HL-60 (cell line): ENCODE results near the gene FAM120A. TPM values are rescaled to one million over a fixed set of nuclear protein-coding genes. Genes with fewer than 3 reads are reported as not detected.

Source experiments
- DNase-seq, 2 experiments: peaks; one replicate each; pipeline ENCODE4 v3.0.0-alpha.2; 2010 to 2020; ENCODE audit warnings: low read depth in 1 of 2, low spot score in 1 of 2
- H3K27ac ChIP-seq: fragments of 250-450 bp; sonication (Bioruptor Pico); replicated peaks from 2 replicates; pipeline ENCODE4 v1.5.1; 2020; ENCODE audit warnings: mild to moderate bottlenecking, moderate library complexity
- H3K27me3 ChIP-seq: fragments of 250-450 bp; sonication (Bioruptor Pico); 2 replicates; pipeline ENCODE4 v1.5.1; 2021; ENCODE audit warnings: mild to moderate bottlenecking, moderate library complexity; ENCODE audit not compliant: insufficient read depth, poor library complexity, severe bottlenecking
- H3K4me3 ChIP-seq: replicated peaks from 2 replicates; pipeline ENCODE4 v1.5.1; 2011; ENCODE audit warnings: mild to moderate bottlenecking, control low read depth, low read length; ENCODE audit not compliant: insufficient read depth
- CTCF ChIP-seq: IDR thresholded peaks from one replicate; pipeline ENCODE4 v1.5.1; 2011; ENCODE audit warnings: low read length, control low read depth, inconsistent platforms; ENCODE audit not compliant: insufficient read depth
- GABPA ChIP-seq: IDR thresholded peaks from 2 replicates; pipeline ENCODE4 v1.6.1; 2012; ENCODE audit warnings: low read depth
- POLR2AphosphoS5 ChIP-seq: IDR thresholded peaks from 2 replicates; pipeline ENCODE4 v1.6.1; 2012; ENCODE audit warnings: low read depth
- REST ChIP-seq: IDR thresholded peaks from 2 replicates; pipeline ENCODE4 v1.6.1; 2012; ENCODE audit warnings: low read depth; ENCODE audit not compliant: insufficient replicate concordance
- microRNA-seq: library from miRNA; unstranded; fragments of <30 nt; microRNA quantifications from one replicate; pipeline ENCODE4, GENCODE V29; 2018

The FAM120A gene

GRCh38 chr9:93614830-93615468 lies 163.5 kb downstream of the FAM120A start:
- Histone ChIP-seq H3K27ac (no peak overlapping the region), H3K4me3 (no peak overlapping the region), H3K27me3 (no peaks in the 10 kb centered on the region)
- TF ChIP-seq CTCF (no peak), REST (no peak), GABPA (no peak), POLR2AphosphoS5 (no peak)
- no peak for DNase-seq

Small RNAs within 50 kb of the gene (microRNA-seq; reads per million reads assigned to microRNA genes)
- gene MIR548AU: not detected
